K562 (cell line): Measurements from ENCODE around the gene CNTNAP4. TPM values are rescaled to one million over a fixed set of nuclear protein-coding genes. Genes with fewer than 3 reads are reported as not detected.

ENCODE experiments used
- ATAC-seq: fragments of 200-7000 bp; cut with Tn5 transposase; 3 replicates; pipeline ENCODE4 v1.9.1; 2020; ENCODE audit warnings: moderate library complexity
- BruUV-seq: library from RNA; stranded (reverse); fragments of 400-500 nt; replicated peaks from 2 replicates; lab custom pipeline; 2021; lab: Mats Ljungman, UMichigan
- CTCF ChIA-PET: fragments of 300-600 bp; formaldehyde crosslinking; extraction: SDS; loops from one replicate; lab custom pipeline; 2021; ENCODE audit warnings: low intra/inter-chr PET ratio; lab: Yijun Ruan, JAX
- POLR2A ChIA-PET: fragments of 300-600, 350-650 bp; sonication (Branson Sonifier 250); formaldehyde crosslinking; extraction: SDS; loops from one replicate; lab custom pipeline; 2021; ENCODE audit warnings: antibody characterized with exemption, inconsistent platforms; lab: Yijun Ruan, JAX
- DNase-seq, 4 experiments: peaks; one replicate each; pipeline versions ENCODE4 v3.0.0 to v3.0.0-alpha.2; 2011 to 2018; ENCODE audit warnings: low spot score in 3 of 4, mixed read lengths in 3 of 4; ENCODE audit errors: extremely low read depth in 1 of 4
- FAIRE-seq: peaks from 2 replicates; lab custom pipeline; 2011; peaks lifted over from hg19 to GRCh38; lab: Jason Lieb, UNC
- H2AFZ ChIP-seq: 2 replicates; pipeline ENCODE4 v1.6.0; 2011; ENCODE audit warnings: low read depth, low read length, control low read depth, inconsistent platforms
- H3K27ac ChIP-seq: fragments of 200-600 bp; 3 replicates; pipeline ENCODE4 v1.8.0; 2011; ENCODE audit warnings: low read depth, mild to moderate bottlenecking, control low read depth, inconsistent platforms, low read length, moderate library complexity, mixed read lengths; ENCODE audit errors: extremely low read depth
- H3K27me3 ChIP-seq, 2 experiments: fragments of 300-600 bp in 1 of 2; 2 replicates in 1 of 2; 3 replicates in 1 of 2; pipeline versions ENCODE4 v1.6.0 to v1.8.0; 2011; ENCODE audit warnings: inconsistent platforms in 2 of 2, low read length in 2 of 2, mild to moderate bottlenecking in 1 of 2, mixed read lengths in 1 of 2, moderate library complexity in 1 of 2; ENCODE audit not compliant: control insufficient read depth in 2 of 2, insufficient read depth in 2 of 2
- H3K36me3 ChIP-seq: fragments of 300-600 bp; 3 replicates; pipeline ENCODE4 v1.8.0; 2011; ENCODE audit warnings: mild to moderate bottlenecking, low read length, inconsistent platforms; ENCODE audit not compliant: control insufficient read depth, insufficient read depth
- H3K4me1 ChIP-seq, 2 experiments: fragments of 200-600 bp in 1 of 2; replicated peaks in 1 of 2; 2 replicates in 1 of 2; 3 replicates in 1 of 2; pipeline versions ENCODE4 v1.5.1 to v1.8.0; 2011; ENCODE audit warnings: inconsistent platforms in 2 of 2, low read length in 2 of 2, mild to moderate bottlenecking in 1 of 2, mixed read lengths in 1 of 2, moderate library complexity in 1 of 2; ENCODE audit not compliant: control insufficient read depth in 2 of 2, insufficient read depth in 2 of 2
- H3K4me2 ChIP-seq: 2 replicates; pipeline ENCODE4 v1.6.1; 2011; ENCODE audit warnings: low read length, control low read depth, inconsistent platforms, mixed read lengths; ENCODE audit not compliant: insufficient read depth
- H3K4me3 ChIP-seq: fragments of 200-600 bp; sonication (generic), shearing (Covaris generic); 2 replicates; pipeline ENCODE4 v1.5.1; 2016; ENCODE audit warnings: control low read depth, inconsistent platforms
- H3K79me2 ChIP-seq: fragments of 200-600 bp; 3 replicates; pipeline ENCODE4 v1.8.0; 2011; ENCODE audit warnings: low read length, inconsistent platforms; ENCODE audit not compliant: control insufficient read depth, insufficient read depth
- H3K9ac ChIP-seq, 2 experiments: 2 replicates each; pipeline versions ENCODE4 v1.6.0 to v1.6.1; 2011; ENCODE audit warnings: low read depth in 2 of 2, low read length in 2 of 2, control low read depth in 1 of 2, inconsistent platforms in 1 of 2, mild to moderate bottlenecking in 1 of 2, mixed read lengths in 1 of 2; ENCODE audit not compliant: insufficient read depth in 1 of 2
- H3K9me1 ChIP-seq: one replicate; pipeline ENCODE4 v1.6.0; 2011; ENCODE audit warnings: inconsistent platforms, mild to moderate bottlenecking, low read length, moderate library complexity; ENCODE audit not compliant: control insufficient read depth, insufficient read depth
- H3K9me3 ChIP-seq: replicated peaks from 2 replicates; pipeline ENCODE4 v1.5.1; 2011; ENCODE audit warnings: low read depth, low read length, inconsistent platforms; ENCODE audit not compliant: control insufficient read depth, insufficient read depth
- H4K20me1 ChIP-seq: replicated peaks from 2 replicates; pipeline ENCODE4 v1.6.1; 2011; ENCODE audit warnings: low read length, inconsistent platforms, mixed read lengths; ENCODE audit not compliant: control insufficient read depth, insufficient read depth
- ADNP ChIP-seq: fragments of 200-800 bp; sonication (Bioruptor generic); IDR thresholded peaks from 2 replicates; pipeline ENCODE4 v1.6.1; 2016; ENCODE audit warnings: missing genetic modification characterization, missing compliant biosample characterization
- FOXJ3 ChIP-seq: sonication (generic); formaldehyde crosslinking; IDR thresholded peaks from 2 replicates; pipeline ENCODE4 v1.4.0; 2020; ENCODE audit warnings: mild to moderate bottlenecking, missing genetic modification reagents
- MYBL2 ChIP-seq, 2 experiments: fragments of 450-650 bp in 1 of 2; sonication (generic) in 1 of 2; formaldehyde crosslinking in 1 of 2; IDR thresholded peaks; 2 replicates each; pipeline versions ENCODE4 v1.6.1 to v1.8.1; 2017 to 2022; ENCODE audit warnings: borderline replicate concordance in 1 of 2, inconsistent platforms in 1 of 2, low read depth in 1 of 2, mild to moderate bottlenecking in 1 of 2, missing genetic modification reagents in 1 of 2, moderate library complexity in 1 of 2
- POLR2H ChIP-seq: IDR thresholded peaks from 2 replicates; pipeline ENCODE4 v1.6.1; 2016; ENCODE audit warnings: missing genetic modification characterization, low read depth, mild to moderate bottlenecking, control low read depth, missing compliant biosample characterization, moderate library complexity
- RNF2 ChIP-seq: sonication (generic); IDR thresholded peaks from 2 replicates; pipeline ENCODE4 v1.6.1; 2016
- SAP30 ChIP-seq: fragments of 200-600 bp; sonication (generic); IDR thresholded peaks from 2 replicates; pipeline ENCODE4 v1.6.1; 2012; ENCODE audit warnings: borderline replicate concordance, low read depth, mild to moderate bottlenecking, moderate library complexity, low read length, control low read depth, inconsistent platforms; ENCODE audit not compliant: insufficient read depth, poor library complexity, severe bottlenecking
- ZNF124 ChIP-seq: sonication (generic); formaldehyde crosslinking; IDR thresholded peaks from 2 replicates; pipeline ENCODE4 v1.8.1; 2022; ENCODE audit warnings: missing genetic modification reagents
- ZNF165 ChIP-seq: fragments of 250-450 bp; sonication (Bioruptor Pico); IDR thresholded peaks from 2 replicates; pipeline ENCODE4 v1.4.0; 2020; ENCODE audit warnings: borderline replicate concordance
- ZNF764 ChIP-seq: fragments of 250-450 bp; sonication (Bioruptor Pico); IDR thresholded peaks from 2 replicates; pipeline ENCODE4 v1.4.0; 2020; ENCODE audit warnings: low read depth, mild to moderate bottlenecking, moderate library complexity
- WGBS: fragments of 100-300 bp; shearing (Covaris generic); methylation state at CpG from one replicate; pipeline ENCODE4 v1.1.6; 2016; ENCODE audit warnings: low coverage, mixed read lengths; ENCODE audit not compliant: insufficient coverage; ENCODE audit errors: missing lambda C conversion rate; 5-methylcytosine and 5-hydroxymethylcytosine counted together
- in situ Hi-C: fragments of 300-500 bp; cut with MboI; formaldehyde crosslinking; loops from 4 replicates; pipeline ENCODE4 v1.15.0; 2018; ENCODE audit warnings: inconsistent platforms, mixed read lengths
- intact Hi-C: fragments of 100-400 bp; cut with micrococcal nuclease; formaldehyde crosslinking; loops from 2 replicates; pipeline ENCODE4 v1.14.2; 2022
- polyA plus RNA-seq, 8 experiments: library from polyadenylated mRNA; depleted of rRNA in 4 of 8; stranded (reverse) in 5 of 8; unstranded in 3 of 8; fragments of >200 nt; fragmentation: Nextera tagmentation in 2 of 8; fragmentation: Illumina TruSeq in 1 of 8; extraction: Ambion mirVana in 2 of 8; extraction: Trizol in 1 of 8; gene quantifications; 2 replicates each; pipeline versions ENCODE4 v1.2.1 to v1.2.3, GENCODE V29; 2011 to 2014; ENCODE audit warnings: inconsistent platforms in 1 of 8, missing spikeins in 1 of 8
- total RNA-seq, 7 experiments: library from RNA; depleted of rRNA in 6 of 7; stranded (reverse); fragments of >200 nt in 6 of 7; fragmentation: Illumina TruSeq in 2 of 7; extraction: Trizol in 2 of 7; gene quantifications; 2 replicates each; pipeline versions ENCODE4 v1.2.1 to v1.2.3, GENCODE V29; 2011 to 2021; ENCODE audit warnings: low replicate concordance in 1 of 7
- TF ChIP-seq, protein P1 (sequence below): sonication (generic); formaldehyde crosslinking; IDR thresholded peaks from 2 replicates; pipeline ENCODE4 v1.9.0; 2022; ENCODE audit warnings: mild to moderate bottlenecking, missing genetic modification reagents
- TF ChIP-seq, protein P2 (sequence below): sonication (generic); formaldehyde crosslinking; IDR thresholded peaks from 2 replicates; pipeline ENCODE4 v1.8.1; 2023; ENCODE audit warnings: mild to moderate bottlenecking, missing genetic modification reagents
- TF ChIP-seq, protein P3 (sequence below): sonication (generic); formaldehyde crosslinking; IDR thresholded peaks from 2 replicates; pipeline ENCODE4 v1.8.0; 2022; ENCODE audit warnings: missing genetic modification reagents, mild to moderate bottlenecking, moderate library complexity, borderline replicate concordance

CNTNAP4 gene
- total and polyA plus RNA-seq, 9 of the 15 experiments (the other 6 are each of a cell fraction or from before 2014, with no cell fraction given), result not detected

DNA sequence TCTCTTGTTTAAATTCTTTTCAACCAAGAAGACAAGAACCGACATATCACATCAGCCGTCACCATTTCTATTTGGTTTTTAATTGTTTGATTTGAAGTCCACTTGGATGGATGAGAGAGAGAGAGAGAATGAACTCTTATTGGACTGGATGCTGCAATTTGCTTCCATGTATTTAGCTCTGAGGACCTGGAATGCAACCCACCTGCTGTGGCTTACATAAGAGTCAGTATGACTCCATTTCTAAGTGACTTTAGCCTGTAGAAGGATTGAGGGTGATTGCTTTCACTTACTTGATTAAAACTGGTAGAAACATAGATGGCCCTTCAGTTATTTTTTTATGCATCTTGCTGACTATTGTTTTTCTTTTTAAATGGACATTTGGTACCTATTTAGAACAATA, 296.1 kb downstream of the CNTNAP4 start (continued):
- TF ChIP-seq, protein P1, sequence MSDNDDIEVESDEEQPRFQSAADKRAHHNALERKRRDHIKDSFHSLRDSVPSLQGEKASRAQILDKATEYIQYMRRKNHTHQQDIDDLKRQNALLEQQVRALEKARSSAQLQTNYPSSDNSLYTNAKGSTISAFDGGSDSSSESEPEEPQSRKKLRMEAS (CRISPR knock-in tag), result no peak
- no peak for TF ChIP-seq ADNP (tag)
- TF ChIP-seq RNF2, result no peak
- TF ChIP-seq, all 486 proteins: peak for 0

DNA sequence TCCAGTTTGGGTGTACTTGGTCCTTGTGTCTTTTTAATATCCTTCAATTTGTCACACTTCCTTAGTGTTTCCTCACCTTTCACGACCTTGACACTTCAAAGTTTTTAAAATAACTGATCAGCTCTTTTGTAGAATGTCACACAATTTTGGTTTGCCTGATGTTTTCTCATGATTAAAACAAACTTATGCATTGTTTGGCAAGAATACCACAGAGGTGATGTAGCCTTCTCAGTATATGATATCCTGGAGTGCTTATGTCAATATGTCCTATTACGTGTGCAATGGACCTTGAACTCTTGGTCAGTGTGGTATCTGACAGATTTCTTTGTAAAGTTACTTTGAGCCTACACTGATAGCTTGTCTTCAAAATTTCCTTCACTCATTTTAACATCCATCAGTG, 297.4 kb downstream of the CNTNAP4 start:
- no peak for FAIRE-seq
- 0% methylated on average over 2 of the region's 2 CpGs for WGBS
- POLR2A ChIA-PET, result interaction anchor here (0.7 kb wide), 1 partner anchor 585 kb away, joined by 3 read pairs; no protein-coding TSS in a partner anchor
- no peak for ATAC-seq
- Histone ChIP-seq H3K27me3 (no peaks in the 10 kb centered on the region), H3K4me1 (no peaks in the 10 kb centered on the region), H3K9me3 (no peaks in the 10 kb centered on the region; the same call in 1 of the 2 replicates), H3K79me2 (no peaks in the 10 kb centered on the region), H3K36me3 (no peaks in the 10 kb centered on the region), H2AFZ (no peak overlapping the region), H3K9ac (no peak overlapping the region), H4K20me1 (no peaks in the 10 kb centered on the region), H3K9me1 (no peaks in the 10 kb centered on the region), H3K27ac (no peak overlapping the region), H3K4me3 (no peak overlapping the region), H3K4me2 (no peak overlapping the region)
- CTCF ChIA-PET, result no interaction called here
- intact Hi-C loops, result no loop called here
- in situ Hi-C loops, result no loop called here
- BruUV-seq, result no TSS peak
- no peak for DNase-seq
- TF ChIP-seq FOXJ3 (CRISPR knock-in tag) (no peak), POLR2H (no peak), SAP30 (no peak), ZNF165 (CRISPR knock-in tag) (no peak), MYBL2 (IDR thresholded peaks at IDR 0.05; ENCODE audit: low read depth) (no peak), MYBL2 (CRISPR knock-in tag; IDR thresholded peaks at IDR 0.05; ENCODE audit: borderline replicate concordance) (no peak), ZNF124 (CRISPR knock-in tag) (no peak), ZNF764 (CRISPR knock-in tag) (no peak)
- TF ChIP-seq, protein P2, sequence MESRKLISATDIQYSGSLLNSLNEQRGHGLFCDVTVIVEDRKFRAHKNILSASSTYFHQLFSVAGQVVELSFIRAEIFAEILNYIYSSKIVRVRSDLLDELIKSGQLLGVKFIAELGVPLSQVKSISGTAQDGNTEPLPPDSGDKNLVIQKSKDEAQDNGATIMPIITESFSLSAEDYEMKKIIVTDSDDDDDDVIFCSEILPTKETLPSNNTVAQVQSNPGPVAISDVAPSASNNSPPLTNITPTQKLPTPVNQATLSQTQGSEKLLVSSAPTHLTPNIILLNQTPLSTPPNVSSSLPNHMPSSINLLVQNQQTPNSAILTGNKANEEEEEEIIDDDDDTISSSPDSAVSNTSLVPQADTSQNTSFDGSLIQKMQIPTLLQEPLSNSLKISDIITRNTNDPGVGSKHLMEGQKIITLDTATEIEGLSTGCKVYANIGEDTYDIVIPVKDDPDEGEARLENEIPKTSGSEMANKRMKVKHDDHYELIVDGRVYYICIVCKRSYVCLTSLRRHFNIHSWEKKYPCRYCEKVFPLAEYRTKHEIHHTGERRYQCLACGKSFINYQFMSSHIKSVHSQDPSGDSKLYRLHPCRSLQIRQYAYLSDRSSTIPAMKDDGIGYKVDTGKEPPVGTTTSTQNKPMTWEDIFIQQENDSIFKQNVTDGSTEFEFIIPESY (CRISPR knock-in tag), result no peak
- TF ChIP-seq, protein P3, sequence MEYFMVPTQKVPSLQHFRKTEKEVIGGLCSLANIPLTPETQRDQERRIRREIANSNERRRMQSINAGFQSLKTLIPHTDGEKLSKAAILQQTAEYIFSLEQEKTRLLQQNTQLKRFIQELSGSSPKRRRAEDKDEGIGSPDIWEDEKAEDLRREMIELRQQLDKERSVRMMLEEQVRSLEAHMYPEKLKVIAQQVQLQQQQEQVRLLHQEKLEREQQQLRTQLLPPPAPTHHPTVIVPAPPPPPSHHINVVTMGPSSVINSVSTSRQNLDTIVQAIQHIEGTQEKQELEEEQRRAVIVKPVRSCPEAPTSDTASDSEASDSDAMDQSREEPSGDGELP (CRISPR knock-in tag), result no peak
